GM19023 (cell line): ENCODE results near the gene MAGI1.

Source experiments
- ATAC-seq: cut with Tn5 transposase; IDR thresholded peaks from one replicate; pipeline ENCODE4 v1.9.1; 2021; ENCODE audit warnings: mild to moderate bottlenecking, moderate library complexity; ENCODE audit not compliant: unreplicated experiment

MAGI1 gene

DNA sequence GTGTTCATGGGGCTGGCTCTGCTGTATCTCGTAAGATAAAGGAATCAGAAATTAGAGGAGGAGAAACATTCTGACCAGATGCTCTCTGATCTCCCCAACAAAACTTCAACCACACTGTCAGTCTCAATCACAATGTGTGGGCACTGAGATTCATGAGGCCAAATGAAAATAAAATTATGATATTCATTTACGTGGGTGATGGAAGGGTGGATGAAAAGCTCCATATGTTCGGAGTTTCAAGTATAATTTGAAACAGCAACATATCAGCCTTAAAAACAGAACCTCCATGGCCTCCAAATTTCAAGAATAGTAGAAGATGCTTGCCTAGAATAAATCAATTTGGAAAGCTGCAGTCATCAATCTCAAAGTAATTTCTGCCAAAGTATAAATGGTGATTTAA is 363.7 kb downstream of the MAGI1 start:
- no peak for ATAC-seq

GRCh38 chr3:65674226-65674625 is 364.5 kb downstream of the MAGI1 start:
- ATAC-seq: no peak

DNA sequence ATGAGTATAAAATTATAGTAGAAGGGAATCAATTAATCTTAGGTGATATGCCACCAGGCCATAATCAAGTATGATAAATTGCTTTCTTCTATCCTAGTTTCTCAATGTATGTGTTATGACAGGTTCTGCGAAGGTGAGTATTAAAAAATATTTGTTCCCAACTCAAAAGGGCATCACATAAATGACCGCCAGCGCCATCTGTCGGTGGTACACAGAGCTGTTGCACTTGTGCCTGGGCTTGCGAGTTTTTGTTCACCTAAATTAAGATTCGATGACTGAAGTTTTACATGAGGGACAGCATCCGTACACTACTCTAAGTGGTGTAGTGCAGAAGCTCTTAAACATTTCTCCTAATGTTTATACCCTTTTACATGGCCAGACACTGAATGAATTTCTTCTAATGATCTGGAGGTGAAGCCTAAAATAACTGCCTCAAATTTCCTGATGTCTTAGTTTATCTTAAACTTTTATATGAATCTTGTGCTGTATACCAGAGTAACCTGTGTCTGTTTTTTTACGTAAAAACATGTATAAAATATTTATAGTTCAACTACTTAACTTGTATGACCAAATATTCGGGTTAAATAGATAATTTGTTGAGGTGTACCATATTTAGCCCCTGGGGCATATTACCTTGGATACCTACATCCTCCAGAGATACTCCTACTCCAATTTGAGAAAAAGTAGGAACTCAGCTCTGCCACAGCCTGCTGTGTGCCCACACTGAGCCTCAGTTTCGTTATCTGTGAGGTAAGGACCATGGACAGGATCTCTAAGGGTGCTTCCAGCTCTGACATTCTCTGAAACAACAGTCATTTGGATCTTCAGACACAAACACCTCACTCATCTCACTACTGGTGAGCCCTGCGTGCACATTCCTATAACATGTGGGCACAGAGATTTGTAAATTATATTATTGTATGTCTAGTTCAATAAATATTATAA is 365.6 kb downstream of the MAGI1 start:
- no peak for ATAC-seq

DNA sequence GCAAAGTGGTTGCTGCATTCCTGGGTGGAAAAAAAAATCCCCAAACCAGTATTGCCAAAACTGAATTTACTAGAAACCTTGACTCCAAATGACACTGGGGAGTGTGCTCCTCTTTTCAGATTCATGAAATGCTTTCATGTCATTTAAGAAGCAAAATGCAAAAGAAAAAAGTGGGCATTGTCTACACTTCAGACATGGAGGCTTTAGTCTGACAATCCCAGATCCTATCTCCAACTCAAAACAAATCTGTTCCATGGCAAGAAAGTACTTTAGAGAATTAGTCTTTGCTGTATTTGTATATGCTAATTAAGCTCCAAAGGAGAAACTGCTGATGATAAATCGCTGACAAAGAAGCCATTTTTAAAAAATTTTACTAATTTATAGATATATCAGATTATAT is 366.7 kb downstream of the MAGI1 start:
- ATAC-seq: no peak

- no peak for ATAC-seq
Observed at GRCh38 chr3:65671004-65671403, 367.7 kb downstream of the MAGI1 start.

DNA sequence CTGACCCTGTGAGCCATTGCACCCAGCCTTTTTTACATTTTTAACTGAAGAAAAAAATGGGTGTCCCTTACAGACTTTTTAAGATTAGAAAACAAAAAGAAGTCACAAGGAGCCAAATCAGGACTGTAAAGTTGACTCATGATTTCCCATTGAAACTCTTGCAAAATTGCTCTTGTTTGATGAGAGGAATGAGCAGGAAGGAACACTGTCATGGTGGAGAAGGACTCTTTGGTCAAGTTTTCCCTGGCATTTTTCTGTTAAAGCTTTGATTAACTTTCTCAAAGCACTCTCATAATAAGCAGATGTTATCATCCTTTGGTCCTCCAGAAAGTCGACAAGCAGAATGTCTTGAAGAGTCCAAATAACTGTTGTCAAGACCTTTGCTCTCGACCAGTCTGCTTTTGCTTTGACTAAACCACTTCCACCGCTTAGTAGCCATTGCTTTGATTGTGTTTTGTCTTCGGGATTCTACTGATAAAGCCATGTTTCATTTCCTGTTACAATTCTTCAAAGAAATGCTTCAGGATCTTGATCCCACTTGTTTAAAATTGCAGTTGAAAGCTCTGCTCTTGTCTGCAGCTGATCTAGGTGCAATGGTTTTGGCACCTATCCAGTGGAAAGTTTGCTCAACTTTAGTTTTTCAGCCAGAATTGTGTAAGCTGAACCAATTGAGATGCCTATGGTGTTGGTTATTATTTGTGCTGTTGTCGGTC is 369.4 kb downstream of the MAGI1 start:
- ATAC-seq: no peak

GRCh38 chr3:65667963-65668362 is 370.8 kb downstream of the MAGI1 start:
- no peak for ATAC-seq

DNA sequence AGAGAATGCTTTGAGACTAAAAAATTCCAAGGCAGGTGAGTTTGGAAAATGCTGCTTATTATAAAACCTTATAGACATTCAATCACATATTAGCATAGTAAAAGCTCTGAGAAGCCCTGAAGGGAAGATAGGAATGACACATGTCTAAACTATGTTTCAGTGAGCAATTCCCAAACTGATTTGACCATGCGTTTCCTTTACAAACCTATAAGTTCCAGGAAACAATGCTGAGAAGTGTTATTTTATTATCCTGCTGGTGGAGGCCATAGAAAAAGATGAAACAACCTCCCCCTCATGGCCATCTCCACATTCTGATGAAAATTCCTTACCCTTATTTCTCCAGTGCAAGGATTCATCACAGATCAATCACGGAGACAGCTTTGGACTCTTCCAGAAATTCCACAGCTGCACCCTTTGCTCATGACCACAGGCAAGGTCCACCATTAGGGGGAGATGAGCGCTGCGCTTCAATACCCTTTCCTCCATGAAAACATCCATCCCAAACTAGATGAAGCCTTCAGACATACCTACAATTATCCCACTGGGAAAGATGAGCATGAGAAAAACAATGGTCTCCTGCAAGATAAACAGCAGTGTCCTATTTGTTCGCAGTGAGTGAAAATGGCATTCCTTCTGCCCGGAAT is 372.1 kb downstream of the MAGI1 start:
- no peak for ATAC-seq

DNA sequence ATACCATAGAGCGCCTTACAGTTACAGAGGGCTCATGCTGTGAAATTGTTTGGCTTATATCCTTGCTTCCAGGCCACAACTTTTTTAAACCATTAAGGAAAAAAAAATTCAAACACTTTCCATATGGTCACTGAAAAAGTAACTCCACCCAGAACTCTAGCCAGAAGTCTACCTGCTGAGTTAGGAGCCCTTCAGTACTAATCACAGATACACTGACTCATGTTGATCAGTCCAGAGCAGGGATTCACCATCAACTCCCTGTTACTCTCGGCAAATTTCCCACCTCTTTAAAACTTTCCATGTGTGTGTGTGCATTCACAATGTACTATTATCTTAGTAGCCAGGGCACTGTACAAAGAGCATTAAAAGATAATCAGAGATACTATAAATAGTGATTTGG is 372.8 kb downstream of the MAGI1 start:
- no peak for ATAC-seq

- no peak for ATAC-seq
Observed at GRCh38 chr3:65664931-65665330, 373.8 kb downstream of the MAGI1 start.

DNA sequence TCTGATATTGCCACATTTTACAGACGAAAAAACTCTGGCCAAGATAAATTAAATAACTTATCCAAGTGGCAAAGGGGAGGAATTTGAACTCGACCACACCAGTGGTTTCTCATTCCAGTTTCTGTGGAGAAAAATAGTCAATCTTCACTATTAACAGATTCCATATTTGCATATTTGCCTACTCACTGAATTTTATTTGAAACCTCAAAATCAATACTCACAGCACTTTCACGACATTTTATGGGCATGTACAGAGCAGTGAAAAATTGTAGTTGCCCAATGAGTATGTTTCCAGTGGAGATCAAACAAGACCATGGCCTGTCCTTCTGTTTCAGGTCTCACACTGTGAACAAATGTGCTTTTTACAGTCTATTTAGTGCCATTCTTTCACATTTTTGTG is 374.3 kb downstream of the MAGI1 start:
- ATAC-seq: no peak

DNA sequence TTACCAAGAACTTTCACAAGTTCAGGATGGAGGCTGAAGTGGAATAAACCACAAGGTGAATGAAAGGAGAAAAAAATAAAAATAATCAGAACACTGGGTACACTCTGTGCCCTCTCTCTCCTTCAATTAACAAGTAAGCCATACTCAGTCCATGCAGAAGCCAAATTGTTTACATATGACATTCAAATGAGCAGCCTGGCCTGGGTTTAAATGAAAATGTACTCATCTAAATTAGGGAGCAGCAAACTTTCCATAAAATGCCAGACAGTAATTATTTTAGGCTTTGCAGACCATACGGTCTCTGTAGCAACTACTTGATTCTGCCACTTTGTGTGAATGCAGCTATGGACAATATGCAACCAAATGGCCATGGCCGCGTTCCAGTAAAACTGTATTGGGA is 376.6 kb downstream of the MAGI1 start:
- ATAC-seq: no peak

DNA sequence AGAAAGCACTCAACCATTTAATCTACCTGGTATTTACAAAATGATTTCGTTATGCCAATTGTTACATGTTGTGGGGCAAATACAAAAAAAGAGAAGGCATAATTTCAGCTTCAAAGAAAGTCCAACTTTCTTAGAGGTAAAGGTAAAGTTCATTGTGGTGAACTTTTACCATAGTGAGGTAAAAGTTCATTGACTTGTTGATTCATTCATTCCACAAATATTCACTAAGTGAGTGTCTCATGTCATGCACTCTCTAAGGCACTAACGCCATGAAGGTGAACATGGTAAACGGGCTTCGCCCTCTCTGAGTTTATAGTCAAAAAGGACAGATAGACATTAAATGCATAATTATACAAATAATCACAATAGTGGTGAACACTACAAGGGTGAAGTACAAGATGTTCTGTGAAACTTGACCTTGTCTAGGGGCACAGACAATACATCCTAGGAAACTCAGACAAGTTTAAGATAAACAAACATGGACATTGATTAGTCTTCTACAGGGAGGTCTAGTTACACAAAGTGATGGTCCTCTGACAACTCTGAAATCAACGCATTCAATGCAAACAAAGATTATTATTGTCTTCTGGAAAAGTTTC is 378.6 kb downstream of the MAGI1 start:
- no peak for ATAC-seq

DNA sequence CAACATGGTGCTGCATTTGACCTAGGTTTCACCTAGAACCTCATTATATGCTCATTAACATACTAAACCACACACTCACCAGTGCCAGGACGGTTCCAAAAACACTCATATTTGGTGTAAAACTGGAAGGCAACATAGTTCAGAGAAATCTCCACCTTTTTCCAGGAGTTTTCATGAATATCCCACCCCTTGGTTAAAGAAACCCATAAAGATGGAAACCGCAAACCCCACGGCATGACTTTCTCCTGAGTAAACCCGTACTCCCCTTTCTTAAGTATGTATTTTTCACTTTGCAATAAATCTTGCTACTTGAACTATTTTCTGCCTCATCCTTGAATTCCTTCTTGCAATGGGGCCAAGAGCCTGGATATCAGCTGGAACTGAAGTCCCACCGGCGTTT is 379.3 kb downstream of the MAGI1 start:
- ATAC-seq: no peak

- ATAC-seq: no peak
Observed at GRCh38 chr3:65658401-65658800, 380.3 kb downstream of the MAGI1 start.

DNA sequence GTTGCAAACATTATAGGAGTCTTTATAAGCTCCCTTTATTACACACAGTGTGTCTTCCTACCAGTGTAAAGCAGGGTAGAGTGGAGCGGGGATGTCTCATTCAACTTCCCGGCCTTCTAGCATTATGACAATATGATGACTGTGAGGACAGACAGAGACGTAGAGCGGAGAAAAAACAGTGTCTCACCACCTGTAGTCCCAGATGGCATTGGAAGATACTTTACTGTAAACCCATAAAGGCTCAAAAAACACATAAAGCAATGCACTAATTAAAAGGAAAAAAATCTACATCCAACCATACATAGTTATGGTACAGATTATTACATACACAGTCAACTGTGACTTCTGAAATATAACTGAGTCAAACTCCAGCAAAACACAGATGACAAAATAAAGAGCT is 383.7 kb downstream of the MAGI1 start:
- ATAC-seq: no peak

- ATAC-seq: no peak
Observed at GRCh38 chr3:65653731-65654130, 385.0 kb downstream of the MAGI1 start.

DNA sequence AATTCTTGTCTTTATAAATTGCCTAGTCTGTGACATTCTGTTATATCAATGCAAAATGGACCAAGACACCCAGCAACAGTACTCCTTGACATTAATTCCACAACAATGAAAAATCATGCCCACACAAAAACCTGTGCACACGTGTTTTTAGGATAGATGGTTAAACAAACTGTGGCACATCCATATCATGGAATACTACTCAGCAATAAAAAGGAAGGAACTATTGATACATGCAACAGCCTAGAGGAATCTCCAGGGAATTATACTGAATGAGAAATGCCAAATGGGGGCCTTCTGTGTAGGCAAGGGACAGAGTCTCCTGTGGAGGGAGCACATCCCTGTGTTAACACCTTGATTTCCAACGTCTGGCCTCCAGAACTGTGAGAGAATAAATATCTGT is 388.5 kb downstream of the MAGI1 start:
- no peak for ATAC-seq

GRCh38 chr3:65647369-65647768 is 391.3 kb downstream of the MAGI1 start:
- ATAC-seq: no peak

GRCh38 chr3:65642883-65643282 is 395.8 kb downstream of the MAGI1 start:
- no peak for ATAC-seq

- no peak for ATAC-seq
Observed at GRCh38 chr3:65641777-65642176, 396.9 kb downstream of the MAGI1 start.
